Measurements from ENCODE around the gene RNF123.
"Not testable (repeated sequence)": the region's sequence is repeated elsewhere in the genome, so short reads cannot be mapped to it uniquely, and the experiment has no call there.

RNF123 gene

GRCh38 chr3:49681543-49681942 lies 7.8 kb upstream of the RNF123 start:
- no peaks in the 10 kb centered on the region for H3K4me1 ChIP-seq (ENCODE audit: low read depth, poor library complexity, severe bottlenecking)
- no peak overlapping the region for H3K4me2 ChIP-seq
- H3K9ac ChIP-seq: no peak overlapping the region
- no peaks in the 10 kb centered on the region for H3K79me2 ChIP-seq (ENCODE audit: insufficient read depth, low read depth)
- H3K27ac ChIP-seq: no peak overlapping the region
- no peaks in the 10 kb centered on the region for H3K27me3 ChIP-seq (ENCODE audit: insufficient read depth, low read depth)
- no peak for TF ChIP-seq CTCF (conservative IDR thresholded peaks at IDR 0.05; ENCODE audit: low read depth, low read length)
- no peaks in the 10 kb centered on the region for H4K20me1 ChIP-seq (ENCODE audit: insufficient read depth)
- no peak overlapping the region for H3K4me3 ChIP-seq (IDR thresholded peaks at IDR 0.05; ENCODE audit: insufficient read depth, low read depth, low read length)
- no peak overlapping the region for H2AFZ ChIP-seq (ENCODE audit: low read depth)
- H3K36me3 ChIP-seq (ENCODE audit: insufficient read depth): no peaks in the 10 kb centered on the region

DNA sequence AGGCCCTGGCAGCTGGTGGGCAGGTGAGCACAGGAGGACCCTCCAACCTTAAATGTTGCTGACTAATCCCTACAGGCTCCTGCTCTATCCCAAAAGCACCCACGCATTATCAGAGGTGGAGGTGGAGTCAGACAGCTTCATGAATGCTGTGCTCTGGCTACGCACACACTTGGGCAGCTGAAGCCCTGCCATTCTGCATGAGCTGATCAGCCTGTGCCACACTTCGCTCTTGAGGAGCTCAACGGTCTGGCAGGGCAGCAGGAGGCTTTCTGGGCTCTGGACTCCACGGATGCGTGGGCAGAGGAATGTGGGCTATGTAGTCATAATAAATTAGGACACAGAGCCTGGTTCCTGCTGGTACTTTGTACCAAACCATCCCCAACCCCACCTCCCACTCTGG lies 6.2 kb upstream of the RNF123 start:
- no peak for TF ChIP-seq CTCF (conservative IDR thresholded peaks at IDR 0.05; ENCODE audit: low read depth, low read length)
- H2AFZ ChIP-seq (ENCODE audit: low read depth): no peak overlapping the region
- H3K9ac ChIP-seq: no peak overlapping the region
- no peaks in the 10 kb centered on the region for H3K79me2 ChIP-seq (ENCODE audit: insufficient read depth, low read depth)
- H3K4me3 ChIP-seq (IDR thresholded peaks at IDR 0.05; ENCODE audit: insufficient read depth, low read depth, low read length): no peak overlapping the region
- H3K4me2 ChIP-seq: no peak overlapping the region
- H3K36me3 ChIP-seq (ENCODE audit: insufficient read depth): no peaks in the 10 kb centered on the region
- H3K27me3 ChIP-seq (ENCODE audit: insufficient read depth, low read depth): no peaks in the 10 kb centered on the region
- no peak overlapping the region for H3K27ac ChIP-seq
- no peaks in the 10 kb centered on the region for H3K4me1 ChIP-seq (ENCODE audit: low read depth, poor library complexity, severe bottlenecking)
- no peaks in the 10 kb centered on the region for H4K20me1 ChIP-seq (ENCODE audit: insufficient read depth)

DNA sequence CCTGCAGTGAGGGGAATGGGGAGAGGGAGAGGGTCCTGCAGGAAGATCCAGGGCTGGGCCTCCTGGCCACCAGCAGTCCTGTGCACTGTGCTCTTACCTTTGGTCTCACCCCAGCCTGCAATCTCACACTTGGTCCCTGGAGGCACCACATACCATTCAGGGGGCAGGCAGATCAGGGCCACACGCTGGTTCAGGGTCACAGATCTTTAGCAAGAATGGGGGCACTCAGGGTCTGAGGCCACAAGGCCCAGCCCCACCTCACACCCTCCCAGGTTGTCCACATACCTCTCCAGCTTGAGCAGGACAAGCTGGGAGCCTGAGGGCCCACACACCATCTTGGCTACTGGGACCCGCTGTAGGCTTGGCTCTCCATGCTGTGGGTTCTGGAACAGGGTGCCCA lies 4.9 kb upstream of the RNF123 start:
- not testable (repeated sequence) for H3K36me3 ChIP-seq (ENCODE audit: insufficient read depth); H3K79me2 ChIP-seq (ENCODE audit: insufficient read depth, low read depth); H3K27ac ChIP-seq; H3K4me3 ChIP-seq (IDR thresholded peaks at IDR 0.05; ENCODE audit: insufficient read depth, low read depth, low read length); H3K27me3 ChIP-seq (ENCODE audit: insufficient read depth, low read depth); H4K20me1 ChIP-seq (ENCODE audit: insufficient read depth); H3K9ac ChIP-seq; H3K4me1 ChIP-seq (ENCODE audit: low read depth, poor library complexity, severe bottlenecking); H3K4me2 ChIP-seq; H2AFZ ChIP-seq (ENCODE audit: low read depth)

GRCh38 chr3:49685103-49685502 lies 4.3 kb upstream of the RNF123 start:
- H3K9ac ChIP-seq; H3K36me3 ChIP-seq (ENCODE audit: insufficient read depth); H3K79me2 ChIP-seq (ENCODE audit: insufficient read depth, low read depth); H2AFZ ChIP-seq (ENCODE audit: low read depth); H4K20me1 ChIP-seq (ENCODE audit: insufficient read depth); H3K4me2 ChIP-seq; H3K27ac ChIP-seq; H3K27me3 ChIP-seq (ENCODE audit: insufficient read depth, low read depth); H3K4me3 ChIP-seq (IDR thresholded peaks at IDR 0.05; ENCODE audit: insufficient read depth, low read depth, low read length); H3K4me1 ChIP-seq (ENCODE audit: low read depth, poor library complexity, severe bottlenecking): not testable (repeated sequence)

DNA sequence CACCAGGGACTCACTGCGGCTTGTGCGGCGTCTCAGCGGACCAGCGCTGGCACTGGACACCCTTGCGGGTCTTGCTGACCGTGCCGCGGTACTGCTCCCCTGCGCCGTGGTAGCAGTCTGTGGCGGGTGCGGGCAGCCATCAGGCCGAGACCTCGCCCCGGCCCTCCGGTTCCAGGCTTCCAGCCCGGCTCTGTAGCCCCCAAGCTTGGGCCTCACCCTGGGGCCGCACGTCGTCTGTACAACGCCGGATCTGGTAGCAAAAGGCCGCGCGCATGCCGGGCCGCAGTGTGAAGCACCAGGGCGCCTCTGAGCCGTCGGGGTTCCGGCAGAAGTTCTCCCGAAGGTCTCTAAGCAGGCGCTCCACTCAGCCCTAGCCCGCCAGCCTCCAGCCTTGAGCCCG lies 3.5 kb upstream of the RNF123 start:
- H3K4me3 ChIP-seq (IDR thresholded peaks at IDR 0.05; ENCODE audit: insufficient read depth, low read depth, low read length); H3K4me2 ChIP-seq; H2AFZ ChIP-seq (ENCODE audit: low read depth); H3K79me2 ChIP-seq (ENCODE audit: insufficient read depth, low read depth); H3K27me3 ChIP-seq (ENCODE audit: insufficient read depth, low read depth); H3K36me3 ChIP-seq (ENCODE audit: insufficient read depth); H3K9ac ChIP-seq; H4K20me1 ChIP-seq (ENCODE audit: insufficient read depth); H3K4me1 ChIP-seq (ENCODE audit: low read depth, poor library complexity, severe bottlenecking); H3K27ac ChIP-seq: not testable (repeated sequence)

GRCh38 chr3:49686346-49686745 lies 3.0 kb upstream of the RNF123 start:
- H3K4me1 ChIP-seq (ENCODE audit: low read depth, poor library complexity, severe bottlenecking); H3K27me3 ChIP-seq (ENCODE audit: insufficient read depth, low read depth); H2AFZ ChIP-seq (ENCODE audit: low read depth); H3K27ac ChIP-seq; H3K9ac ChIP-seq; H3K4me3 ChIP-seq (IDR thresholded peaks at IDR 0.05; ENCODE audit: insufficient read depth, low read depth, low read length); H4K20me1 ChIP-seq (ENCODE audit: insufficient read depth); H3K79me2 ChIP-seq (ENCODE audit: insufficient read depth, low read depth); H3K36me3 ChIP-seq (ENCODE audit: insufficient read depth); H3K4me2 ChIP-seq: not testable (repeated sequence)

DNA sequence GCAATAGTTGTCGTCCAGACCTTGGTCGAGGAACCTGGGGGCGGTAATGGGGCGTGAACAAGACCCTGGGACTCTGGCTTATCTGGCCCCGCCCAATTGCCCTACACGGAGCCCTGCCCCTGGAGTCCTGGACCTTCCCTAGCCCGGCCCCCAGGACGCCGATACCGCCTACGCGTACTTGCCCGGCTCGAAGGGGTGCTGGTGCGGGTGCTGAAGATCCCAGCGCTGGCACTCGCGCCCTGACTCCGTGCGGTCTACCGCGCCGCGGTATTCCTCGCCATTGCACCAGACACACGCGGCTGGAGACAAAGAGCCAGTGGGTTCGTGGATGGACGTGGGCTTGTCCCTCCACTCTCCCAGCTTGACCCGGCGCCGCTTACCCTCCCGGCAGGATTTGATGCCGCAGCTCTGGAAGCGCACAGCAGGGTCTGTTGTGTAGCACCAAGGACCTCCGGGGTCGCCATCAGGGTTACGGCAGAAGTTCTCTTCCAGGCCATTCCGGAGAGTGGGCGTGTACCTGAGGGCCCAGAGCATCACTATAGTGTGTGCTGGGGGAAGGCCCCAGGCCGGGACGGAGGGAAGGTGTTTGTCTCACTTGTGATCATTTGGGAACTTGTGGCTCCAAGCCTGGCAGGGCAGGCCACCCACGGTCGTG lies 2.5 kb upstream of the RNF123 start:
- H3K27ac ChIP-seq; H2AFZ ChIP-seq (ENCODE audit: low read depth); H3K4me2 ChIP-seq; H3K79me2 ChIP-seq (ENCODE audit: insufficient read depth, low read depth); H3K4me1 ChIP-seq (ENCODE audit: low read depth, poor library complexity, severe bottlenecking); H3K36me3 ChIP-seq (ENCODE audit: insufficient read depth); H3K4me3 ChIP-seq (IDR thresholded peaks at IDR 0.05; ENCODE audit: insufficient read depth, low read depth, low read length); H3K9ac ChIP-seq; H4K20me1 ChIP-seq (ENCODE audit: insufficient read depth); H3K27me3 ChIP-seq (ENCODE audit: insufficient read depth, low read depth): not testable (repeated sequence)

DNA sequence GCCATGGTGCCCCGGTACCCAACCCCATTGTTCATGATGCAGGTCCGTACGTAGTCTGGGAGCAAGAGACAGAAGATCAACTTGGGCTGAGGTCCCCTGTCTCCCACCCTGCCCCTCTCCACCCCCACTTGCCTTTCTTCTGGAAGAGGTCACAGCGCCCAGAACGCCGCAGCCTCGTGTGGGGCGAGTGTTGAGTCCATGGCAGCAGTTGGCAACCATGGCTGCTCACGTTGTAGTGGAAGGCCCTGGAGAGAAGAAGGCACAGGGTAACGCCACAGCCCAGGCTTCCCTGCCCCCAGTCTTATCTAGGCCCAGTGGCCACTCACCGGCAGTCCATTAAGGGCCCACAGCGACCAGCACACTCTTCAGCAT lies 1.9 kb upstream of the RNF123 start:
- not testable (repeated sequence) for H2AFZ ChIP-seq (ENCODE audit: low read depth); H3K36me3 ChIP-seq (ENCODE audit: insufficient read depth); H3K9ac ChIP-seq; H3K79me2 ChIP-seq (ENCODE audit: insufficient read depth, low read depth); H3K4me2 ChIP-seq; H3K27me3 ChIP-seq (ENCODE audit: insufficient read depth, low read depth); H3K27ac ChIP-seq; H3K4me3 ChIP-seq (IDR thresholded peaks at IDR 0.05; ENCODE audit: insufficient read depth, low read depth, low read length); H3K4me1 ChIP-seq (ENCODE audit: low read depth, poor library complexity, severe bottlenecking); H4K20me1 ChIP-seq (ENCODE audit: insufficient read depth)

- peak overlapping the region; percentile 49; the same call in 1 of the 2 replicates for H3K27ac ChIP-seq
- H3K4me3 ChIP-seq (IDR thresholded peaks at IDR 0.05; ENCODE audit: insufficient read depth, low read depth, low read length); H3K79me2 ChIP-seq (ENCODE audit: insufficient read depth, low read depth); H3K27me3 ChIP-seq (ENCODE audit: insufficient read depth, low read depth); H3K36me3 ChIP-seq (ENCODE audit: insufficient read depth); H3K4me1 ChIP-seq (ENCODE audit: low read depth, poor library complexity, severe bottlenecking); H4K20me1 ChIP-seq (ENCODE audit: insufficient read depth): not testable (repeated sequence)
- H3K9ac ChIP-seq: peak overlapping the region; percentile 53; the same call in 1 of the 2 replicates
- peak overlapping the region; percentile 95 for H2AFZ ChIP-seq (ENCODE audit: low read depth)
- peak overlapping the region; percentile 52; the same call in 1 of the 2 replicates for H3K4me2 ChIP-seq
Measured at GRCh38 chr3:49688338-49689045, 865 bp upstream of the RNF123 start.

Measured in KMS-11 (cell line).